22Rv1 (cell line): ENCODE measurements around the gene SHROOM2.

Experiments used
- CTCF ChIP-seq: fragments of 450-650 bp; IDR thresholded peaks from 2 replicates; pipeline ENCODE4 v1.5.1; 2017; ENCODE audit warnings: mild to moderate bottlenecking
- ZFX ChIP-seq: fragments of 450-650 bp; IDR thresholded peaks from 2 replicates; pipeline ENCODE4 v1.6.1; 2017; ENCODE audit warnings: antibody characterized with exemption, borderline replicate concordance

GRCh38 chrX:9794495-9794894 lies 8.3 kb downstream of the SHROOM2 start:
- TF ChIP-seq CTCF, result no peak
- TF ChIP-seq ZFX, result no peak
